Activated CD4-positive, alpha-beta T cell treated with anti-CD3 and anti-CD28 coated beads, Interleukin-2, amount 50 U/mL, for 4 hours (primary cell): ENCODE data around the gene ASXL1.
"Not testable (repeated sequence)": the region's sequence is repeated elsewhere in the genome, so short reads cannot be mapped to it uniquely, and the experiment has no call there.

Experiments
- DNase-seq, 2 experiments: peaks; one replicate each; pipeline ENCODE4 v3.0.0-alpha.2; 2020

Gene ASXL1

GRCh38 chr20:32363492-32363891 lies 5.4 kb downstream of the ASXL1 start:
- DNase-seq, result no peak

- DNase-seq, result no peak
Observed at GRCh38 chr20:32364554-32365208, 6.5 kb downstream of the ASXL1 start.

GRCh38 chr20:32365564-32365963 lies 7.4 kb downstream of the ASXL1 start:
- no peak for DNase-seq

GRCh38 chr20:32366380-32366779 lies 8.2 kb downstream of the ASXL1 start:
- no peak for DNase-seq

GRCh38 chr20:32368323-32368722 lies 10.2 kb downstream of the ASXL1 start:
- DNase-seq, result no peak

GRCh38 chr20:32368925-32369324 lies 10.8 kb downstream of the ASXL1 start:
- no peak for DNase-seq

GRCh38 chr20:32370897-32371296 lies 12.8 kb downstream of the ASXL1 start:
- no peak for DNase-seq

GRCh38 chr20:32378461-32378860 lies 20.3 kb downstream of the ASXL1 start:
- no peak for DNase-seq

GRCh38 chr20:32380037-32380436 lies 21.9 kb downstream of the ASXL1 start:
- DNase-seq, result not testable (repeated sequence)

GRCh38 chr20:32380745-32381144 lies 22.6 kb downstream of the ASXL1 start:
- no peak for DNase-seq

- no peak for DNase-seq
Observed at GRCh38 chr20:32382102-32382950, 24.2 kb downstream of the ASXL1 start.

GRCh38 chr20:32383441-32383840 lies 25.3 kb downstream of the ASXL1 start:
- not testable (repeated sequence) for DNase-seq

GRCh38 chr20:32385541-32385940 lies 27.4 kb downstream of the ASXL1 start:
- no peak for DNase-seq

GRCh38 chr20:32386091-32386490 lies 28.0 kb downstream of the ASXL1 start:
- no peak for DNase-seq

- DNase-seq, result no peak
Observed at GRCh38 chr20:32387252-32387651, 29.1 kb downstream of the ASXL1 start.

- DNase-seq, result no peak
Observed at GRCh38 chr20:32391003-32391402, 32.9 kb downstream of the ASXL1 start.

- no peak for DNase-seq
Observed at GRCh38 chr20:32395066-32395465, 36.9 kb downstream of the ASXL1 start.

GRCh38 chr20:32396646-32397160 lies 38.6 kb downstream of the ASXL1 start:
- DNase-seq, result no peak

GRCh38 chr20:32397567-32398084 lies 39.5 kb downstream of the ASXL1 start:
- DNase-seq, result no peak

- DNase-seq, result no peak
Observed at GRCh38 chr20:32400476-32400875, 42.3 kb downstream of the ASXL1 start.

GRCh38 chr20:32404017-32404416 lies 45.9 kb downstream of the ASXL1 start:
- DNase-seq, result no peak

GRCh38 chr20:32406701-32407100 lies 48.6 kb downstream of the ASXL1 start:
- DNase-seq, result no peak

- DNase-seq, result peak; percentile 57 to 60
Observed at GRCh38 chr20:32407131-32407750, 49.1 kb downstream of the ASXL1 start.
